PC-9 (cell line): ENCODE measurements around the gene PITPNB.

Experiments
- CTCF ChIP-seq: fragments of 200-600 bp; sonication (generic); conservative IDR thresholded peaks from 2 replicates; pipeline ENCODE4 v1.6.1; 2017; ENCODE audit warnings: mixed run types, antibody characterized with exemption, mild to moderate bottlenecking, moderate library complexity
- EZH2 ChIP-seq: fragments of 200-600 bp; sonication (generic); IDR thresholded peaks from 2 replicates; pipeline ENCODE4 v1.8.0; 2017; ENCODE audit warnings: antibody characterized with exemption, low read depth

GRCh38 chr22:27919222-27919941 is at the start of gene PITPNB:
- TF ChIP-seq CTCF (no peak), EZH2 (no peak)
